ENCODE results near the gene TTC7B.

The TTC7B gene

GRCh38 chr14:90617961-90618360, 198.3 kb downstream of the TTC7B start:
- DNase-seq (ENCODE audit: low read depth): no peak
- no peak for TF ChIP-seq CTCF (IDR thresholded peaks at IDR 0.05; ENCODE audit: low read depth, low read length, missing control alignments)
- in situ Hi-C loops (cut with HindIII; ENCODE audit: low sequenced_read_pairs): no loop called here
- no peak overlapping the region for H3K4me3 ChIP-seq (ENCODE audit: low read depth, low read length)

GRCh38 chr14:90616881-90617280, 199.3 kb downstream of the TTC7B start:
- in situ Hi-C loops (cut with HindIII; ENCODE audit: low sequenced_read_pairs): no loop called here
- DNase-seq (ENCODE audit: low read depth): no peak
- H3K4me3 ChIP-seq (ENCODE audit: low read depth, low read length): no peak overlapping the region
- TF ChIP-seq CTCF (IDR thresholded peaks at IDR 0.05; ENCODE audit: low read depth, low read length, missing control alignments): no peak

GRCh38 chr14:90616313-90616712, 199.9 kb downstream of the TTC7B start:
- no peak for DNase-seq (ENCODE audit: low read depth)
- no peak for TF ChIP-seq CTCF (IDR thresholded peaks at IDR 0.05; ENCODE audit: low read depth, low read length, missing control alignments)
- no peak overlapping the region for H3K4me3 ChIP-seq (ENCODE audit: low read depth, low read length)
- in situ Hi-C loops (cut with HindIII; ENCODE audit: low sequenced_read_pairs): no loop called here

GRCh38 chr14:90615517-90616060, 200.6 kb downstream of the TTC7B start:
- in situ Hi-C loops (cut with HindIII; ENCODE audit: low sequenced_read_pairs): no loop called here
- H3K4me3 ChIP-seq (ENCODE audit: low read depth, low read length): no peak overlapping the region
- no peak for DNase-seq (ENCODE audit: low read depth)
- TF ChIP-seq CTCF (IDR thresholded peaks at IDR 0.05; ENCODE audit: low read depth, low read length, missing control alignments): no peak

- in situ Hi-C loops (cut with HindIII; ENCODE audit: low sequenced_read_pairs): loop anchor here (5.0 kb wide), 1 partner anchor 32 kb away; no protein-coding TSS in a partner anchor
- no peak for DNase-seq (ENCODE audit: low read depth)
- TF ChIP-seq CTCF (IDR thresholded peaks at IDR 0.05; ENCODE audit: low read depth, low read length, missing control alignments): no peak
- no peak overlapping the region for H3K4me3 ChIP-seq (ENCODE audit: low read depth, low read length)
Observed at GRCh38 chr14:90614696-90615516, 201.3 kb downstream of the TTC7B start.

- in situ Hi-C loops (cut with HindIII; ENCODE audit: low sequenced_read_pairs): loop anchor here (5.0 kb wide), 1 partner anchor 33 kb away; no protein-coding TSS in a partner anchor
- H3K4me3 ChIP-seq (ENCODE audit: low read depth, low read length): no peak overlapping the region
- TF ChIP-seq CTCF (IDR thresholded peaks at IDR 0.05; ENCODE audit: low read depth, low read length, missing control alignments): no peak
- no peak for DNase-seq (ENCODE audit: low read depth)
Observed at GRCh38 chr14:90613997-90614396, 202.2 kb downstream of the TTC7B start.
